OCI-LY1 (cell line): ENCODE measurements around the gene NPHP1.
"Not testable (repeated sequence)": the region's sequence is repeated elsewhere in the genome, so short reads cannot be mapped to it uniquely, and the experiment has no call there.

Experiments
- CTCF ChIP-seq: fragments of 200-600 bp; sonication (generic), shearing (Covaris generic); IDR thresholded peaks from 2 replicates; pipeline ENCODE4 v1.5.1; 2017; ENCODE audit warnings: mild to moderate bottlenecking, antibody characterized with exemption, low read length, moderate library complexity, mixed read lengths
- EZH2 ChIP-seq: fragments of 200-600 bp; sonication (generic), shearing (Covaris generic); IDR thresholded peaks from 2 replicates; pipeline ENCODE4 v1.8.0; 2017; ENCODE audit warnings: borderline replicate concordance, mixed run types, mild to moderate bottlenecking, antibody characterized with exemption, low read length, moderate library complexity, mixed read lengths

GRCh38 chr2:110154828-110155227, 50.0 kb downstream of the NPHP1 start:
- TF ChIP-seq EZH2, CTCF: not testable (repeated sequence)
